GM06990 (cell line): ENCODE measurements around the gene TTC24.

Experiments used
- DNase-seq: peaks from one replicate; pipeline ENCODE4 v3.0.0-alpha.2; 2011; ENCODE audit not compliant: insufficient read length; ENCODE audit errors: extremely low read depth
- H3K27me3 ChIP-seq: replicated peaks from 2 replicates; pipeline ENCODE4 v1.6.0; 2011; ENCODE audit warnings: low read length; ENCODE audit not compliant: control insufficient read depth, insufficient read depth
- H3K36me3 ChIP-seq: 2 replicates; pipeline ENCODE4 v1.5.1; 2011; ENCODE audit warnings: low read length; ENCODE audit not compliant: control insufficient read depth, insufficient read depth
- H3K4me3 ChIP-seq: replicated peaks from 2 replicates; pipeline ENCODE4 v1.5.1; 2011; ENCODE audit warnings: low read depth, mild to moderate bottlenecking, control low read depth, low read length
- TF ChIP-seq, protein P1 (sequence below): IDR thresholded peaks from 2 replicates; pipeline ENCODE4 v1.5.1; 2011; ENCODE audit warnings: low read length, control low read depth, mild to moderate bottlenecking, inconsistent platforms; ENCODE audit not compliant: insufficient read depth, poor library complexity, severe bottlenecking

The TTC24 gene

DNA sequence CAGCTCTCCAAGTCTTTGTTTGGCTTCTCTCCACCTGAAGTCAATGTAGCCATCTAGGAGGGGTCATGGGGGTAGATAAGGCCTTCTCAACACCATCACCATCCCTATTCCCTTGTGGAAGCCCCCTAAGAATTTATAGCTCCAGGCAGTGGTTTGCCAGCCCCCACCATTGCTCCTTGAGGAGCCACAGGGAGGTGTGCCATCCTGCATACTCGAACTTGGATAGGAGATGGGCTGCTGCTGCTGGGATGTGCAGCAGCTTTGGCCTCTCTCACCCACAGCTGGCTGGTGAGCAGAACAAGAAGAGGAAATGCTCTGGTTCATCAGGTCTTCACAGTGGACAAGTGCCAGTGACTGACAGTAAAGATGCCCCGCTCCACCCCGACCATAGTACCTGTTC, 16.9 kb downstream of the TTC24 start:
- peaks cover 20% of the 10 kb centered on the region for H3K36me3 ChIP-seq
- DNase-seq, result no peak
- no peak overlapping the region for H3K4me3 ChIP-seq
- no peaks in the 10 kb centered on the region for H3K27me3 ChIP-seq
- TF ChIP-seq, protein P1, sequence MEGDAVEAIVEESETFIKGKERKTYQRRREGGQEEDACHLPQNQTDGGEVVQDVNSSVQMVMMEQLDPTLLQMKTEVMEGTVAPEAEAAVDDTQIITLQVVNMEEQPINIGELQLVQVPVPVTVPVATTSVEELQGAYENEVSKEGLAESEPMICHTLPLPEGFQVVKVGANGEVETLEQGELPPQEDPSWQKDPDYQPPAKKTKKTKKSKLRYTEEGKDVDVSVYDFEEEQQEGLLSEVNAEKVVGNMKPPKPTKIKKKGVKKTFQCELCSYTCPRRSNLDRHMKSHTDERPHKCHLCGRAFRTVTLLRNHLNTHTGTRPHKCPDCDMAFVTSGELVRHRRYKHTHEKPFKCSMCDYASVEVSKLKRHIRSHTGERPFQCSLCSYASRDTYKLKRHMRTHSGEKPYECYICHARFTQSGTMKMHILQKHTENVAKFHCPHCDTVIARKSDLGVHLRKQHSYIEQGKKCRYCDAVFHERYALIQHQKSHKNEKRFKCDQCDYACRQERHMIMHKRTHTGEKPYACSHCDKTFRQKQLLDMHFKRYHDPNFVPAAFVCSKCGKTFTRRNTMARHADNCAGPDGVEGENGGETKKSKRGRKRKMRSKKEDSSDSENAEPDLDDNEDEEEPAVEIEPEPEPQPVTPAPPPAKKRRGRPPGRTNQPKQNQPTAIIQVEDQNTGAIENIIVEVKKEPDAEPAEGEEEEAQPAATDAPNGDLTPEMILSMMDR, result no peak

DNA sequence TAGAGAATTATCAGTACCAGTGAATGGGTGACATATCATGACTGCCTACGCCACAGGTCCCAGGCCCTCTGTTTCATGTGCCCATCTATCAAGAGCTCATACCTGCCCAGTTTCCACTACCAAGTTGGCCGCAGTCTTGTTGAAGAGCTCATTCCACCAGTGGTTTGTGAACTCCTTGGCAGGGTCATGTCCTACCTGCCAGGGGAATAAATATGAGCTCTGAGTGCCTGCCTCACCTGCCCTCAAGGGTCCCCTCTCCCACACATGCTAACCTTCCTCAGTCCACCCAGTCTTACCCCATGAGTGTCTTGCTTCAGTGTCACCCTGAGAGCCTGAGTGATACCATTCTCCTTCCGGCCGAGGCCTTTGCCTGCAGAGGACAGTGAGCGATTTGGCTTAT, 18.6 kb downstream of the TTC24 start:
- DNase-seq, result no peak
- Histone ChIP-seq H3K27me3 (no peaks in the 10 kb centered on the region), H3K36me3 (peaks cover 20% of the 10 kb centered on the region), H3K4me3 (no peak overlapping the region)
- TF ChIP-seq, protein P1, result no peak

DNA sequence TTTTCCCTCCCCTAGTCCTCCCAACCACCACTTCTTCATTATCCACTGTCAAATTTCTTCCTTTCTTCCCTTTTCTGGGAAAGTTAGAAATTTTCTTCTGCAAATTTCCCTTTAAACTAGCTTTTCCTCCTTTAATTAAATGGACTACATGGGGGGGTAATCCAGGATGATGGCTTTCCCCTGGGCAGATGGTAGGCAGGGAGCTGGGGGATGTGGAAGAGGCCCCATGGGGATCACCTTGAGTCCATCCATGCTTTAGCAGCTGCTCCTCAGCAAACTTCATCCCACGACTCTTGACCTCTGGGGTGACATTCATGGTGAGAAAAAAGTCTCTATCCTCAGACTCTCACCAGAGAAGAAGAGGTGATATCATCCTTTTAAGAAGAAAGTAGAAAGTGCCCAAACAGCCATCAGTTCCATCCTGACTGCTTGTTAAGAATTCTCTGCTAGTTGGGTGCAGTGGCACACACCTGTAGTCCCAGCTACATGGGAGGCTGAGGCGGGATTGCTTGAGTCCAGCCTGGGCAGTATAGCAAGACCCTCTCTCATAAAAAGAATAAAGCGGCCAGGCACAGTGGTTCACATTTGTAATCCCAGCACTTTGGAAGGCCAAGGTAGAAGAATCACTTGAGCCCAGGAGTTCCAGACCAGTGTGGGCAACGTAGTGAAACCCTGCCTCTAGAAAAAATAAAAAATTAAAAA, 19.4 kb downstream of the TTC24 start:
- H3K36me3 ChIP-seq, result peaks cover 20% of the 10 kb centered on the region

DNA sequence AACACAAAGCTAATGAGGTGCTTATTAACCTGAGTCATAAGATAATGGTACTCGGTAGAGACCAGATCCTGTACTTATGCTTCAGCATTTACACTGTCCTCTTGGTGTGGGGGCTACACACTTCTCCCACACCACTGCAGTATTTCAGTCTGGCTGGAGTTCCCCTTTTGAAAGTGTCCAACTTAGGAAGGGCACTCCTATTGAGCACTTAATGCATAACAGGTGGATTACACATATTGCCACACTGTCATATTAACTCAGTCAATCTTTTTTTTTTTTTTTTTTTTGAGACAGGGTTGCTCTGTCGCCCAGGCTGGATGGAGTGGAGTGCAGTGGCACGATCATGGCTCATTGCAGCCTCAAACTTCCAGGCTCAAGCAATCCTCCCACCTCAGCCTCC, 20.3 kb downstream of the TTC24 start:
- peaks cover 17% of the 10 kb centered on the region for H3K36me3 ChIP-seq
- no peaks in the 10 kb centered on the region for H3K27me3 ChIP-seq
- no peak for DNase-seq
- TF ChIP-seq, protein P1, result peak; percentile 17
- peak overlapping the region; percentile 80; the same call in 1 of the 2 replicates for H3K4me3 ChIP-seq

More for the DNA sequence above, 19.4 kb downstream of the TTC24 start:
- DNase-seq, result no peak
- Histone ChIP-seq H3K4me3 (no peak overlapping the region), H3K27me3 (no peaks in the 10 kb centered on the region)
- TF ChIP-seq, protein P1, result no peak

DNA sequence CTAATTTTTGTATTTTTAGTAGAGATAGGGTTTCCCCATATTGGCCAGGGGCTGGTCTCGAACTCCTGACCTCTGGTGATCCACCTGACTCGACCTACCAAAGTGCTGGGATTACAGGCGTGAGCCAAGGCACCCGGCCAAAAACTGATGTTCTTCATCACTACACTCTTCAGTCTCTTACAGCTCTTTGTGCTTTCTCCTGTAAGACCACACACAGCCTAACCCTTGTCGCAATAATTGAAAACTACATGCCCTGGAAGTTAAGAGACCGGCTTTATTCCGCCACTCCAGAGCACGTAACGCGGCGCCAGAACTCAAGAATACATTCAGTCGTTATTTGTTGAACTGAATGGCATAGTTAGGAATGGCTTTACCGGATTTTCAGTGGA, 21.2 kb downstream of the TTC24 start:
- H3K4me3 ChIP-seq, result peak overlapping the region; percentile 80
- no peaks in the 10 kb centered on the region for H3K27me3 ChIP-seq
- peaks cover 15% of the 10 kb centered on the region for H3K36me3 ChIP-seq
- no peak for DNase-seq
- TF ChIP-seq, protein P1, result no peak

DNA sequence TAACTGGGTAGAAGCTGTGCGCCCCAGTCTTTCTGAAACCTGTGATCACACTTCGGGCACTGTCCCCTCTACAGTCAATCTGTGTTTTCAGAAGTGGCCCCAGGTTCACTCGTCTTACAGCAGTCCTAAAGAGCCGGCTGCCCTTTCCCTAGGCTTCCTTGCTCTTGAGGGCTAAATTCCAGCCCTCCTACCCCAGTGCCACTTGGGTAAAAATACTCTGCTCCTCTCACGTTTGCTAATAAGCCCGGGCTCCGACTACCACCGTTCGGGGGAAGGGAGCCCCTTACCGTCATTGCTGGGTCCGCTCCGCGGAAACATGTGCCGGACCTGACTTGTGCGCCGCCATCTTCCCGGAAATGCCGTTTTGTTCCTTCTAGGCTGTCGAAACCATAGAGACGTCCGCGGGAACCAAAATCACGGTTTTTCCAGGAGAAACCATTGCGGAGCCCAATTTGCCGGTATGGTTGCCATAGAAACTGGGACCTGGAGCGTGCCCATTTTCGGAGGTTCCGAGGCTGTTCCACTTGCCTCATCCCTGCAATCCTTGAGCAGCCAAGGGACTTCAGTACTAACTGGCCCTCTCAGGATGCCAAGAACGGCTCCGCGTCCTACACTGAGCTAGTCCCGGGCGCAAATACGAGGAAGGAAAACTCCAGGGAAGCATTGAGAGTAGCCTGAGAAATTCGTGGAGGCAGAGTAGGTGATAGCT, 21.8 kb downstream of the TTC24 start, which contains the start of gene GPATCH4:
Gene GPATCH4 (minus strand): TSS at position 358 of the 709 bp plus-strand sequence.
- no peaks in the 10 kb centered on the region for H3K27me3 ChIP-seq
- peak; percentile 82 for DNase-seq
- H3K4me3 ChIP-seq, result peak within 1 kb of the TSS; percentile 80
- TF ChIP-seq, protein P1, result no peak
- peaks cover 10% of the 10 kb centered on the region for H3K36me3 ChIP-seq
